ENCODE results near the gene PRKCE. TPM values are rescaled to one million over a fixed set of nuclear protein-coding genes. Genes with fewer than 3 reads are reported as not detected.

PRKCE gene
- total RNA-seq, 1 donor from 2014 or later, result 11.7 TPM

DNA sequence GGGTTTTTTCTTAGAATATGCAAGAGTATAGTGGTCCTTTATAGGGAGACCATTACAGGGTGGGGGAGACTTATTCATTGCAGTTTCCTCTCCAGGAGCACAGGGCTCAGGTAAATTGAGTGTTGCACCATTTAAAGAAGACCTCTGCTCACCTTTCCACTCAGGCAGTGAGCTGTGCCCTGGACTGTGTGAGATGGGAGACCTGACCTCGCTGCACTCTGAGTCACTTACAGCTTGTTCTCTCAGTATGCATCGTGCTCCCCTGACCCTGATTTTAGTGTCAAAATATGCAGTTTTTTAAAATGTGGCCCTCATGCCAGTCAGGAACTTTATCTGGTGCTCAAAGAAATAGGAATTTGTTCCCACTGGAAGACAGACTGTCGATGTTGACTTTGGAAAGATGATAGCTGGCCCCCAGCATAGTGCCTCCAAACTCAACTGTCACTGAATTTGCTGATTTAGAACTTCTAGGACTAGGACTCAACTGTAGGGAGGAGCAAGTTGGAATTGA is 499.0 kb downstream of the PRKCE start:
- Mint-ChIP-seq H3K4me1 (ENCODE audit: low read depth) (peaks cover 17% of the 10 kb centered on the region), H3K27ac (no peak overlapping the region), H3K9me3 (no peaks in the 10 kb centered on the region), H3K36me3 (ENCODE audit: low read depth) (no peaks in the 10 kb centered on the region), H3K4me3 (no peak overlapping the region), H3K27me3 (ENCODE audit: insufficient read depth) (no peaks in the 10 kb centered on the region)
- intact Hi-C loops (cut with micrococcal nuclease), result no loop called here
- no peak for DNase-seq (ENCODE audit: low spot score)

DNA sequence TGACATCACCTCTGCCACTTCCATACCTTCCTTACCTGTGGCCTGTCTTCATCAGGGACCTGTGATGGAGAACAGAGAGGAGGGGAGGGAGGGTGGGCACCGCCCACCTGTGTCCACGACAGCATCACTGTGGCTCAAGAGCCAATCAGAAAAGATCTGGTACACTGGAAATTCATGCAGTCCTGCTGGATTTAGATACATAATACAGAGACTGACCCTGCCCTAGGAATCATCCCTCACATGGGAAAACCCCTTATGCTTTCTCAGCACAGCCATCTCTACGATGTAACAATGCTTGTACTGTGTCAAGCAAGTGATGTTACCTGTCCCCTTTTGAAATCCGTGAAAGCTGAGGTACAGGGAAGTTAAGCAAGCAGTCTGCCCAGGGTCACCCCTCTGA is 500.1 kb downstream of the PRKCE start:
- H3K27me3 Mint-ChIP-seq (ENCODE audit: insufficient read depth), result no peaks in the 10 kb centered on the region
- no peak for DNase-seq (ENCODE audit: low spot score)
- intact Hi-C loops (cut with micrococcal nuclease), result no loop called here
- no peak overlapping the region for H3K4me3 Mint-ChIP-seq
- no peaks in the 10 kb centered on the region for H3K36me3 Mint-ChIP-seq (ENCODE audit: low read depth)
- no peak overlapping the region for H3K27ac Mint-ChIP-seq
- H3K9me3 Mint-ChIP-seq, result no peaks in the 10 kb centered on the region
- H3K4me1 Mint-ChIP-seq (ENCODE audit: low read depth), result peaks cover 11% of the 10 kb centered on the region

DNA sequence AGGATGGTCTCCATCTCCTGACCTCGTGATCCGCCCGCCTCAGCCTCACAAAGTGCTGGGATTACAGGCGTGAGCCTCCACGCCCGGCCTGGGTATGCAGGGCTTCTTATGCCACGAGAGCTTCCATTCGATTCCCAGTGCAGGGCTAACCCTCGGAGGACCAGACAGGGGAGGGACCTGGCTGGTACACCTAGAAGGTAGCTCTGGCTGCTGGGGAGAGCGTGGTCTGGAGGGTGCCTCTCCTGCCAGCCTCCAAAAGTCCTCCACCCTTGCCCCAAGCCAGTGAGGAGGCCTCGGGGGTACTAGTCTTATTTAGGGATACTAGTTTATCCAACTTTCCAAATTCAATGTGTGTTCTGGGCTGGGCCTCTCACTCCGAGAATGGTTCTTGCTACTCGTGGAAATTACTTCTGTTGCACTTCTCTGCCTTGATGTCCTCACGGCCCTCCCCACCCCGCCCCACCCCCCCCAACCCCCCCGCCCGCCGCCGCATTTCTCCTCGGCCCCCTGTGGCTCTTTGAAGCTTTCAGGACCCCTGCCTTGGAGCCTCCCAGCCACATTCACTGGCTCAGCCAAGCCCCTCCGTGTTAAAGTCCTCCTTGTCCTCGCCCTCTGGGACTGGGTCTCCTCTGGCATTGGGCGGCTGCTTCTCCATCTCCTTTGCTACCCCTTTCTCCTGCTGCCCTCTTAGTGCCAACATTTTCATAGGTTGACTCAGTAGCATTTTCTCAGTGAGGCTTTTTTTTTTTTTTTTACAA is 502.7 kb downstream of the PRKCE start:
- intact Hi-C loops (cut with micrococcal nuclease), result no loop called here
- Mint-ChIP-seq H3K4me1 (ENCODE audit: low read depth) (no peaks in the 10 kb centered on the region), H3K36me3 (ENCODE audit: low read depth) (no peaks in the 10 kb centered on the region), H3K27me3 (ENCODE audit: insufficient read depth) (no peaks in the 10 kb centered on the region), H3K9me3 (no peaks in the 10 kb centered on the region), H3K4me3 (no peak overlapping the region), H3K27ac (no peak overlapping the region)
- no peak for DNase-seq (ENCODE audit: low spot score)

DNA sequence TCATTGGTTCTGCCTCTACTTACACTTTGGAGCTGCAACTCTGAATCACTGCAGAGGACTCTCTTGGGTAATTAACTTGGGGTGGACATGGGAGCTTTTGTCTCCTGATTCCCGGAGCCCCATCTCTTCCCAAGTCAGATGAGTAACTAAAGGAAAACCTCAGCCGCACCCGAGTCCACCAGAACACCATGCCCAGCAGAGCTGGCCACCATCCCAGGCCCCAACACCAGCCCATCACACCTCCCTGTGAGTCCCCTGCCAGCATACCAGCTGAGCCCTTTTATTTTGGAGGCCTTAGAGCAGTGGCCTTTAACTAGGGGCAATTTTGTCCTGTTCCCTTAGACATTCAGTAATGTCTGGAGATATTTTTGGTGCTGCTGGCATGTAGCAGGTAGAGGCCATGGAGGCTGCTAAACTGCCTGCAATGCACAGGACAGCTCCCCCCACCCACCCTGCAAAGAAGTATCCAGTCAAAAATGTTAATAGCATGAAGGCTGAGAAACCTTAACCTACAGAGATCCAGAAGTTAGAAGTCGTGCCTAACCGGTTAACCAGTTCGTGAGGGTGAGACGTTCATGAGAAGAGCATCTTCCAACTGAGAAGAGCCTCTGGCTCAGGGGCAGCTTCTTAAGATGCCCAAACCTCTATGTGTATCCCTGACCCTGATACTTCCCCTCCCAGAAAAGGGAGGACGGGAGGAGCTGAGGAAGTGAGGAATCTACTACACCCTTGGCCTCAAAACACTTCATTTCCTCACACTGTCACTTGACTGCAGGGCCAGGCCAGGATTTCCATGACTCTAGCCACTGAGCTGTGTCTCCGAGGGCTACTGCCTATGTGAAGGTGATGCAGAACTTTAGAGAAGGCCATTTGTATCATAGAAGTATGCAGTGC is 505.8 kb downstream of the PRKCE start:
- Mint-ChIP-seq H3K4me1 (ENCODE audit: low read depth) (peaks cover 9% of the 10 kb centered on the region), H3K9me3 (no peaks in the 10 kb centered on the region), H3K4me3 (no peak overlapping the region), H3K27ac (no peak overlapping the region), H3K36me3 (ENCODE audit: low read depth) (peaks cover 4% of the 10 kb centered on the region), H3K27me3 (ENCODE audit: insufficient read depth) (peaks cover 2% of the 10 kb centered on the region)
- no peak for DNase-seq (ENCODE audit: low spot score)
- intact Hi-C loops (cut with micrococcal nuclease), result no loop called here

DNA sequence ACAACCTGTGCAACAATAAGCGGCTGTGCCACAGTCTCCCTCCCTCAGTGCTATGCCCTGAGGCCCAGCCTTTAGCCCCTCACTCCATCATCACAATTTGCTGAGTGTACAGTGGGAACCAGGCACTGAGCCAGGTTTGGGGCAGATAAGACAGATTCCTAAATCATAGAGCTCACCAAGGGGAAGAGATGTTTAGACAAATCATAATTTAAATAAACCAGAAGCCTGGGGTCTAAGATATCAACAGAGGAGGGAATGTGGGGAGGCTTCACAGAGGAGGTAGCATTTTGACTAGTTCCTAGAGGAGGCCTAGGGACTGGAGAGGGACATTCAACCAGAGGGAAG is 506.5 kb downstream of the PRKCE start:
- intact Hi-C loops (cut with micrococcal nuclease), result no loop called here
- H3K36me3 Mint-ChIP-seq (ENCODE audit: low read depth), result peaks cover 4% of the 10 kb centered on the region
- peaks cover 2% of the 10 kb centered on the region for H3K27me3 Mint-ChIP-seq (ENCODE audit: insufficient read depth)
- H3K27ac Mint-ChIP-seq, result no peak overlapping the region
- peaks cover 9% of the 10 kb centered on the region for H3K4me1 Mint-ChIP-seq (ENCODE audit: low read depth)
- DNase-seq (ENCODE audit: low spot score), result no peak
- H3K4me3 Mint-ChIP-seq, result no peak overlapping the region
- no peaks in the 10 kb centered on the region for H3K9me3 Mint-ChIP-seq

DNA sequence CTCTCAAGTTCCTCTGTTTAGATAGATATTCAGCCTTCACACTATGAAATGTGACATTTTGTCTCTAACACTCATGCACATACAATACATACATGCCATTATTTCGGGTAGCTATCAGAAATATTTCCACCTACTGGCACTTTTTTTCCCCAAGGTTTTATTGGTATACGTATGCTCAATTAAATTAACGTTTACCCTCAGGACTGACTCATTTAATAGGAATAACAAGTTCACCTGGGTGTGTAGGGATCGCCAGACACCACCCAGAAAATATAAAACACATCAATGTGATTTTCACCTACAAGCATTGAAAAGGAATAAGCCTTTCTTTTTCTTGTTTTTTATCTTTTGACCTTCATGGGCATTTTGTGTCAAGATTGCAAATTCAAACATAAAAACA is 507.2 kb downstream of the PRKCE start:
- Mint-ChIP-seq H3K27ac (no peak overlapping the region), H3K4me3 (no peak overlapping the region), H3K4me1 (ENCODE audit: low read depth) (peaks cover 9% of the 10 kb centered on the region), H3K36me3 (ENCODE audit: low read depth) (peaks cover 5% of the 10 kb centered on the region), H3K9me3 (no peaks in the 10 kb centered on the region), H3K27me3 (ENCODE audit: insufficient read depth) (peaks cover 2% of the 10 kb centered on the region)
- intact Hi-C loops (cut with micrococcal nuclease), result no loop called here
- DNase-seq (ENCODE audit: low spot score), result no peak

DNA sequence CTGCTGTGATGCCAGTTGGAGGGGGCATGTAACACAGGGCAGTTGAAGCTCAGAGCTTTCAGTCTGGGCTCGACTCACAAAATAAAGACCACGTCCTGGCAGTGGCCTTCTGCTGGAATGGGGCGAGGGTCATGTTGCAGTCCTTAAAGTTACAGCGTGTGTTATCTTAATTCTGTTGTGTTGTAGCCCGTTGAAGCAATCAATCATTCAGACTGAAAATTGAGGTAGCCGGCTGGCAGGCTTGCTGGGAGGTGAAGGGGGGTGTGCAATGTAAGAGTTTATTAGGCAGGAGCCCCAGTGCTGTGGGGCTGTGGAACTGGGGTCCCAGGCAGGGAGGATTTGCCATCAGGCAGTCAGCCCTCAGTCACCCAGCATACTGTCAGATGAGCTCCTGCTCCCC is 508.9 kb downstream of the PRKCE start:
- Mint-ChIP-seq H3K27me3 (ENCODE audit: insufficient read depth) (peaks cover 2% of the 10 kb centered on the region), H3K4me3 (no peak overlapping the region), H3K9me3 (no peaks in the 10 kb centered on the region), H3K4me1 (ENCODE audit: low read depth) (peaks cover 9% of the 10 kb centered on the region), H3K27ac (no peak overlapping the region), H3K36me3 (ENCODE audit: low read depth) (peaks cover 7% of the 10 kb centered on the region)
- no peak for DNase-seq (ENCODE audit: low spot score)
- intact Hi-C loops (cut with micrococcal nuclease), result no loop called here

DNA sequence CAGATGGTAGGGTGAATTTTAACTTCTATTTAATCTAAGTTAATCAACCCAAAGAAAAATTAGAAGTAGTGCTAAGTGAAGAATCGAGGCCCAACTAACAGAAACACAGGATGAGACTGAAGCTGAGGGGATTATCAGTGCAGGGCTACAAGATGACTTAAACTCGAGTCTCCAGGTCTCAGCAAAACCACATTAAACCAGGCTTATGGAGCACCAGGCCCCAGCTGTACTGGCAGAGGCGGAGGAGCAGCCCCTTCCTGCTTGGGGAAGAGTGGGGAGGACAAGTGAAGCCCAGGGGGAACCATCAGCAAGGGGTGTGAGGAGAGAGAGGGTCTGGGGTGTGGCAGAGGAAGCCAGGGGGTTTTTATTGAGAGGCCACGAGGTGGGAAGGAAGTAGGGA is 509.8 kb downstream of the PRKCE start:
- Mint-ChIP-seq H3K27me3 (ENCODE audit: insufficient read depth) (peaks cover 2% of the 10 kb centered on the region), H3K4me1 (ENCODE audit: low read depth) (peaks cover 9% of the 10 kb centered on the region), H3K9me3 (no peaks in the 10 kb centered on the region), H3K27ac (no peak overlapping the region), H3K4me3 (no peak overlapping the region), H3K36me3 (ENCODE audit: low read depth) (peaks cover 7% of the 10 kb centered on the region)
- intact Hi-C loops (cut with micrococcal nuclease), result no loop called here
- DNase-seq (ENCODE audit: low spot score), result no peak

DNA sequence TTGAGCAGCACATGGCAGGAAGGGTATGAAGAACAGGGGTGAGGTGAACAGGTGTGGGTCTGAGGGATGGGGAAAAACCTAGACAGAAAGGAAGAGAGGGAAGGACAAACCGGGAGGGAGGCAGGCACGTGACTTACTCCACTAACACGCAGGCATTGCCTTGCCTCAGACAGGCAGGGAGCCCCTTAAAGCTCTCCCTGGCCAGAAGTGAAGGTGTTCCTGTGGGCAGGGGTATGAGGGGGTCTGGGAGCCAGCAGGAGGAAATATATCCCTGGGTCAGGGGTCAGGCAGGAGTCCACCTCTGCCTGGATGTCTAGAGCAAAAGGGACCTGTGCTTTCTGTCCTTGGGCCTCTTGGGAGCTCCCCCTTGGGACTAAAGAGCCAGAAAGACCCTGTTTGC is 510.4 kb downstream of the PRKCE start:
- intact Hi-C loops (cut with micrococcal nuclease), result no loop called here
- Mint-ChIP-seq H3K27me3 (ENCODE audit: insufficient read depth) (peaks cover 2% of the 10 kb centered on the region), H3K4me1 (ENCODE audit: low read depth) (peaks cover 9% of the 10 kb centered on the region), H3K27ac (no peak overlapping the region), H3K4me3 (no peak overlapping the region), H3K9me3 (no peaks in the 10 kb centered on the region), H3K36me3 (ENCODE audit: low read depth) (peaks cover 7% of the 10 kb centered on the region)
- no peak for DNase-seq (ENCODE audit: low spot score)

DNA sequence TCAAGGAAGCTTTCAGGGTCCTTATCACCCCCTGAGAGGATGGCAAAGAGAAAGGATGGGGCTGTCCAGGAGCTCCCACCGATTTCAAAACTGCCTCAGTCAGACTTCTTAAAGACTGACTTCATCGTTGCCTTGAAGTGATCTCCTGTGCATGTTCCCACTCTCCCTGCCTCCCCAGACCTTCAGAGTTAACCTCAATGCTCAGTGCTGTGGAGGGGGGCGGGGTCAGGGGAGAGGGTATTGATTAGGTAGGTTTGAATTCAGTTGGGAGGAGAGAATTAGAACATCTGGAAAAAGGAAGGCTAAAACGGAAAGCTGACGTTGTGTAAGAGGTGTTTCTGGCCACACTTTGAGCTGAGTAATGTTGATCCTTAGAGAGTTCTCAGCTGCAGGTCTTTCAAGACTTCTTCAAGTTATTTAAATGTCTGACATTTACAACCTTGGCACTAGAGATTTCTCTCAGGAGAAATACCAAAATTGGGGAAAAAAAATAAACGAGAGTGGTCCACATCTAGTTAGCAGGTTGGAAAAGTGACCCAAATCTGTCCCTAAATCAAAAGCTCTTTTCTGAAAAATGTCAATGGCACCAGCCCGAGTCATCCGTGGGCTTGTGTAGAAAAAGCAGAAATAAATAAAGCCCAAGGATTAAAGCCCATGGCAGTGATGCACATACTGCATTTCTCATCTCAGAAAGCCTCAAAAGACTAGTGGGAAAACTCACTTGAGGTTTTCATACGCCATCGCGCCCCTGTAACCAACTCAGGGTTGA is 511.0 kb downstream of the PRKCE start:
- intact Hi-C loops (cut with micrococcal nuclease), result no loop called here
- Mint-ChIP-seq H3K4me3 (no peak overlapping the region), H3K9me3 (no peaks in the 10 kb centered on the region), H3K27me3 (ENCODE audit: insufficient read depth) (peaks cover 2% of the 10 kb centered on the region), H3K4me1 (ENCODE audit: low read depth) (peaks cover 9% of the 10 kb centered on the region), H3K36me3 (ENCODE audit: low read depth) (peaks cover 7% of the 10 kb centered on the region), H3K27ac (no peak overlapping the region)
- DNase-seq (ENCODE audit: low spot score), result no peak

DNA sequence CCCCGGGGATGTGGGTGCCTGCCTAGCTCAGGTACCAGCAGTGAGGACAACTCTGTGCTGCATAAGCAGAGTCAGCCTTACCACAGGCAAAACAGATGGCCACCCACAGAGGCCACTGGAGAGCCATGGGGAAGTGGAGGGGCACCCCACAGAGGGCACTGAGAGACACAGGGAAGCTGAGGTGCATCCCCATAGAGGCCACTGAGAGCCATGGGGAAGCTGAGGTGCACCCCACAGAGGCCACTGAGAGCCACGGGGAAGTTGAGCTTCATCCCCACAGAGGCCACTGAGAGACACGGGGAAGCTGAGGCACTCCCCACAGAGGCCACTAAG is 511.6 kb downstream of the PRKCE start:
- Mint-ChIP-seq H3K9me3 (no peaks in the 10 kb centered on the region), H3K27ac (no peak overlapping the region), H3K4me3 (no peak overlapping the region), H3K36me3 (ENCODE audit: low read depth) (peaks cover 7% of the 10 kb centered on the region), H3K4me1 (ENCODE audit: low read depth) (peaks cover 9% of the 10 kb centered on the region), H3K27me3 (ENCODE audit: insufficient read depth) (peaks cover 2% of the 10 kb centered on the region)
- intact Hi-C loops (cut with micrococcal nuclease), result no loop called here
- DNase-seq (ENCODE audit: low spot score), result no peak

DNA sequence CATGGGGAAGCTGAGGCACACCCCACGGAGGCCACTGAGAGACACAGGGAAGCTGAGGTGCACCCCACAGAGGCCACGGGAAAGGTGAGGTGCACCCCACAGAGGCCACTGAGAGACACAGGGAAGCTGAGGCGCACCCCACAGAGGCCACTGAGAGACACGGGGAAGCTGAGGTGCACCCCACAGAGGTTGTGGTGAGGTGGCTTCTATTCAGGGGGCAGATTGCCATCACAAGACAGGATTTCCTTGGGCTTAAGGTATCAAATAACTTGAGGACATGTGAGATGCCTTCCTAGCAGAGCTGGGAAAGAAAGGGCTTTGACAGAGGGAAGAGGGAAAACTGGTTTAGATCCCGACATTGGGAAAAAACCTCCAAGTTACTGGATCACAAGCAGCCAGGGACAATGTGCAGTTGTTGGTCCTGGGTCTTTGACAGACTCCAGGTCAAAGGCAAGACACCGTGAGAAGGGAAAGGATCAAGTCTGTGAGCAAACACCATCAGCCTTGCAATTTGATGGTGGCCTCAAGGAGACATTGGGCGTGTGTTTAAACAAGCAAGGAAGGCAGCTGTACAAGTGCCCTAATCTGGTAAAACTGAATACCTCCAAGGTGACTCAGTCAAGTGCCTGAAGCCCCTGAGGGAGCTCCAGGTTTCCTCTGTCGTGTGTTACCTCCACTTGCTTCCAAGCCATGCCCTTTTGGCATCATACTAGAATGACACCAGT is 512.5 kb downstream of the PRKCE start:
- intact Hi-C loops (cut with micrococcal nuclease), result no loop called here
- Mint-ChIP-seq H3K4me1 (ENCODE audit: low read depth) (peaks cover 9% of the 10 kb centered on the region), H3K27me3 (ENCODE audit: insufficient read depth) (peaks cover 2% of the 10 kb centered on the region), H3K4me3 (no peak overlapping the region), H3K27ac (no peak overlapping the region), H3K36me3 (ENCODE audit: low read depth) (peaks cover 7% of the 10 kb centered on the region), H3K9me3 (no peaks in the 10 kb centered on the region)
- DNase-seq (ENCODE audit: low spot score), result no peak

All from activated T-helper 1 cell treated with anti-CD3 and anti-CD28 coated beads, Interleukin-12 subunit alpha, Interleukin-12 subunit beta, Interleukin-2, Interleukin-4 antibody, amounts not matched to agents 30 ng/mL and 10 ng/mL and 1 ng/mL, durations not matched to agents 14 hours and 24 hours and 36 hours (primary cell).